H9 (cell line): ENCODE results near the gene NPBWR2. TPM values are rescaled to one million over a fixed set of nuclear protein-coding genes. Genes with fewer than 3 reads are reported as not detected.

Experiments
- DNase-seq: peaks from one replicate; pipeline ENCODE4 v3.0.0-alpha.2; 2017
- H2AFZ ChIP-seq: one replicate; pipeline ENCODE4 v1.6.1; 2013; ENCODE audit warnings: mild to moderate bottlenecking, low read length, control low read depth, moderate library complexity
- H2AK5ac ChIP-seq: 2 replicates; pipeline ENCODE4 v1.6.1; 2013; ENCODE audit warnings: low read length, control low read depth, mixed read lengths; ENCODE audit not compliant: insufficient read length
- H2BK120ac ChIP-seq: one replicate; pipeline ENCODE4 v1.6.1; 2013; ENCODE audit warnings: low read depth, mild to moderate bottlenecking, low read length, control low read depth, inconsistent platforms; ENCODE audit not compliant: poor library complexity, severe bottlenecking
- H2BK12ac ChIP-seq: 2 replicates; pipeline ENCODE4 v1.6.1; 2013; ENCODE audit warnings: low read length, control low read depth, mixed read lengths, low read depth; ENCODE audit not compliant: insufficient read length
- H2BK15ac ChIP-seq: 2 replicates; pipeline ENCODE4 v1.6.1; 2013; ENCODE audit warnings: low read depth, low read length, control low read depth
- H2BK20ac ChIP-seq: one replicate; pipeline ENCODE4 v1.6.1; 2013; ENCODE audit warnings: low read depth, mild to moderate bottlenecking, low read length, control low read depth, inconsistent platforms; ENCODE audit not compliant: poor library complexity, severe bottlenecking
- H2BK5ac ChIP-seq: 2 replicates; pipeline ENCODE4 v1.6.1; 2013; ENCODE audit warnings: low read length, control low read depth, mixed read lengths; ENCODE audit not compliant: insufficient read length
- H3K14ac ChIP-seq: 2 replicates; pipeline ENCODE4 v1.6.1; 2013; ENCODE audit warnings: low read length, control low read depth; ENCODE audit not compliant: insufficient read depth
- H3K18ac ChIP-seq: 2 replicates; pipeline ENCODE4 v1.6.1; 2013; ENCODE audit warnings: low read depth, mild to moderate bottlenecking, mixed read lengths, low read length, control low read depth; ENCODE audit not compliant: insufficient read length
- H3K23ac ChIP-seq: 2 replicates; pipeline ENCODE4 v1.6.1; 2013; ENCODE audit warnings: low read length, control low read depth, mixed read lengths, low read depth; ENCODE audit not compliant: insufficient read length
- H3K23me2 ChIP-seq: 2 replicates; pipeline ENCODE4 v1.6.1; 2013; ENCODE audit warnings: low read depth, mild to moderate bottlenecking, mixed read lengths, low read length, control low read depth; ENCODE audit not compliant: insufficient read length, poor library complexity, severe bottlenecking
- H3K27ac ChIP-seq: 2 replicates; pipeline ENCODE4 v1.5.1; 2013; ENCODE audit warnings: low read length, control low read depth, mixed read lengths, low read depth; ENCODE audit not compliant: insufficient read length
- H3K27me3 ChIP-seq: 2 replicates; pipeline ENCODE4 v1.6.1; 2013; ENCODE audit warnings: low read length, control low read depth, inconsistent platforms; ENCODE audit not compliant: insufficient read depth
- H3K4ac ChIP-seq: 2 replicates; pipeline ENCODE4 v1.6.1; 2013; ENCODE audit warnings: low read depth, mild to moderate bottlenecking, control low read depth, inconsistent platforms, low read length, moderate library complexity
- H3K4me1 ChIP-seq: 2 replicates; pipeline ENCODE4 v1.6.1; 2013; ENCODE audit warnings: low read length, control low read depth, inconsistent platforms; ENCODE audit not compliant: insufficient read depth
- H3K4me2 ChIP-seq: 2 replicates; pipeline ENCODE4 v1.6.1; 2013; ENCODE audit warnings: low read length, control low read depth, mixed read lengths; ENCODE audit not compliant: insufficient read length, insufficient read depth
- H3K56ac ChIP-seq: 2 replicates; pipeline ENCODE4 v1.6.1; 2013; ENCODE audit warnings: low read depth, mild to moderate bottlenecking, mixed read lengths, low read length, control low read depth; ENCODE audit not compliant: insufficient read length
- H3K79me1 ChIP-seq: 2 replicates; pipeline ENCODE4 v1.6.1; 2013; ENCODE audit warnings: low read depth, mild to moderate bottlenecking, moderate library complexity, low read length, control low read depth, inconsistent platforms; ENCODE audit not compliant: insufficient read depth, poor library complexity, severe bottlenecking
- H3K79me2 ChIP-seq: 2 replicates; pipeline ENCODE4 v1.6.1; 2013; ENCODE audit warnings: low read length, control low read depth, inconsistent platforms; ENCODE audit not compliant: insufficient read depth
- H3K9ac ChIP-seq: 2 replicates; pipeline ENCODE4 v1.6.1; 2013; ENCODE audit warnings: low read length, control low read depth, mixed read lengths; ENCODE audit not compliant: insufficient read length; ENCODE audit errors: extremely low read depth
- H3K9me3 ChIP-seq: one replicate; pipeline ENCODE4 v1.6.1; 2013; ENCODE audit warnings: low read depth, low read length, inconsistent platforms; ENCODE audit not compliant: control insufficient read depth
- H3T11ph ChIP-seq: one replicate; pipeline ENCODE4 v1.6.1; 2013; ENCODE audit warnings: mild to moderate bottlenecking, low read length, control low read depth, inconsistent platforms
- H4K20me1 ChIP-seq: one replicate; pipeline ENCODE4 v1.6.1; 2013; ENCODE audit not compliant: control insufficient read depth, insufficient read length, insufficient read depth
- H4K5ac ChIP-seq: 2 replicates; pipeline ENCODE4 v1.6.1; 2013; ENCODE audit warnings: low read depth, mild to moderate bottlenecking, mixed read lengths, low read length, control low read depth; ENCODE audit not compliant: insufficient read length
- H4K8ac ChIP-seq: replicated peaks from 2 replicates; pipeline ENCODE4 v1.6.1; 2013; ENCODE audit warnings: low read length, control low read depth, mixed read lengths, low read depth; ENCODE audit not compliant: insufficient read length
- H4K91ac ChIP-seq: 2 replicates; pipeline ENCODE4 v1.6.1; 2013; ENCODE audit warnings: low read depth, mild to moderate bottlenecking, moderate library complexity, mixed read lengths, low read length, control low read depth; ENCODE audit not compliant: insufficient read length
- H3K27ac Mint-ChIP-seq, 3 experiments: 2 replicates in 2 of 3; 3 replicates in 1 of 3; pipeline ENCODE4 v1.8.0; 2020 to 2021; ENCODE audit warnings: mixed read lengths in 3 of 3, mild to moderate bottlenecking in 1 of 3, moderate library complexity in 1 of 3
- H3K27me3 Mint-ChIP-seq: 2 replicates; pipeline ENCODE4 v1.8.0; 2021; ENCODE audit warnings: low read depth, mild to moderate bottlenecking, moderate library complexity, mixed read lengths
- H3K36me3 Mint-ChIP-seq, 3 experiments: 2 replicates in 2 of 3; 3 replicates in 1 of 3; pipeline ENCODE4 v1.8.0; 2020 to 2021; ENCODE audit warnings: low read depth in 3 of 3, mixed read lengths in 3 of 3; ENCODE audit not compliant: insufficient read depth in 1 of 3
- H3K4me1 Mint-ChIP-seq, 2 experiments: 2 replicates each; pipeline ENCODE4 v1.8.0; 2020; ENCODE audit warnings: mixed read lengths in 2 of 2
- H3K4me3 Mint-ChIP-seq, 2 experiments: 2 replicates in 1 of 2; 3 replicates in 1 of 2; pipeline ENCODE4 v1.8.0; 2020 to 2021; ENCODE audit warnings: mild to moderate bottlenecking in 2 of 2, mixed read lengths in 2 of 2, moderate library complexity in 1 of 2
- H3K9me3 Mint-ChIP-seq, 2 experiments: 2 replicates in 1 of 2; 3 replicates in 1 of 2; pipeline ENCODE4 v1.8.0; 2020; ENCODE audit warnings: mild to moderate bottlenecking in 2 of 2, mixed read lengths in 2 of 2, moderate library complexity in 1 of 2
- CTCF ChIP-seq: fragments of 200-600 bp; sonication (generic); conservative IDR thresholded peaks from 3 replicates; pipeline ENCODE4 v1.8.0; 2021; ENCODE audit warnings: antibody characterized with exemption, mild to moderate bottlenecking
- WGBS: extraction: QIAGEN DNeasy Blood & Tissue Kit; methylation state at CpG from one replicate; pipeline ENCODE4 v1.1.7; 2013; ENCODE audit warnings: missing lambda C conversion rate, low lambda C conversion rate, mixed read lengths; ENCODE audit not compliant: insufficient read length; ENCODE audit errors: extremely low coverage; 5-methylcytosine and 5-hydroxymethylcytosine counted together
- total RNA-seq: library from RNA; stranded (reverse); gene quantifications from 2 replicates; pipeline ENCODE4 v1.2.1, GENCODE V29; 2021

NPBWR2 gene
- total RNA-seq, 1 experiment from 2014 or later: not detected

GRCh38 chr20:64093013-64093503 is 14.3 kb downstream of the NPBWR2 start:
- H3K27ac ChIP-seq: no peak overlapping the region
- H3K9me3 ChIP-seq: no peaks in the 10 kb centered on the region
- Mint-ChIP-seq H3K27me3 (peaks cover 28% of the 10 kb centered on the region), H3K4me1 (peaks cover 6 to 11% of the 10 kb centered on the region in 2 experiments), H3K9me3 (peaks cover 5% of the 10 kb centered on the region in 2 experiments), H3K4me3 (no peak overlapping the region), H3K36me3 (peaks cover 2 to 5% (median 2%) of the 10 kb centered on the region in 3 experiments; a peak in 5 of 7 replicates), H3K27ac (no peak overlapping the region)
- no peaks in the 10 kb centered on the region for H3K79me2 ChIP-seq
- no CpG with 5 or more reads among the region's 9 CpGs for WGBS
- no peak overlapping the region for H2BK120ac ChIP-seq
- H4K91ac ChIP-seq: no peak overlapping the region
- no peak overlapping the region for H2AK5ac ChIP-seq
- no peak overlapping the region for H3T11ph ChIP-seq
- H2BK5ac ChIP-seq: no peak overlapping the region
- H3K4me1 ChIP-seq: no peaks in the 10 kb centered on the region; the same call in 1 of the 2 replicates
- H3K23ac ChIP-seq: no peak overlapping the region
- no peak overlapping the region for H2BK12ac ChIP-seq
- DNase-seq: peak; percentile 48
- H3K79me1 ChIP-seq: no peaks in the 10 kb centered on the region
- no peak overlapping the region; the same call in 1 of the 2 replicates for H3K14ac ChIP-seq
- no peak overlapping the region for H2BK15ac ChIP-seq
- no peak overlapping the region for H3K4ac ChIP-seq
- H2BK20ac ChIP-seq: no peak overlapping the region
- no peaks in the 10 kb centered on the region for H3K23me2 ChIP-seq
- no peak for TF ChIP-seq CTCF
- no peak overlapping the region for H4K5ac ChIP-seq
- H3K56ac ChIP-seq: no peak overlapping the region
- H3K9ac ChIP-seq: no peak overlapping the region
- no peaks in the 10 kb centered on the region for H4K20me1 ChIP-seq
- H4K8ac ChIP-seq: no peak overlapping the region
- no peak overlapping the region for H2AFZ ChIP-seq
- H3K27me3 ChIP-seq: no peaks in the 10 kb centered on the region
- H3K4me2 ChIP-seq: no peak overlapping the region
- H3K18ac ChIP-seq: no peak overlapping the region
